DND-41 (cell line): ENCODE measurements around the gene SYCP2.

Experiments
- EZH2 ChIP-seq: IDR thresholded peaks from 3 replicates; pipeline ENCODE4 v1.6.1; 2012; ENCODE audit warnings: borderline replicate concordance, low read depth, mild to moderate bottlenecking, moderate library complexity, low read length, inconsistent platforms; ENCODE audit not compliant: severe bottlenecking
- TF ChIP-seq, protein P1 (sequence below): IDR thresholded peaks from 2 replicates; pipeline ENCODE4 v1.5.1; 2012; ENCODE audit warnings: borderline replicate concordance, low read length, moderate library complexity, mild to moderate bottlenecking; ENCODE audit not compliant: poor library complexity, severe bottlenecking; ENCODE audit errors: extremely low read depth

DNA sequence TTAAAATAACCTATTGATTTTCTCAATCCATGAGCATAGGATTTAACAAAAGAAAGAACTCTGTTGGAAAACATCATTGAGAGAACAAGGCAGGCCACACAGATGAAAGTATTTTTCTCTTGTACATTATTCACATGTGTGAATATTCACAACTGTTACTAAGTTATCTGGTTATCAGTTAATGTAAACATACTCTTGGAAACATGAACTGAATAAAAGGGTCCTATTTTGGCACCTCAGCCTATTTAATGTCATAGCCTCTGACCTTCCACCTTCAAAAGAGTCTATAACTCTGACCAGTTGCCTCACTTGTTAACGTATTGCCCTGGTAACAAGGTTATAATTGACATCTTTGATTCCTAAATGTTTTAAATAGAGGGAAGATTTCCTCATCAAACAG, 8.1 kb downstream of the SYCP2 start:
- TF ChIP-seq, protein P1, sequence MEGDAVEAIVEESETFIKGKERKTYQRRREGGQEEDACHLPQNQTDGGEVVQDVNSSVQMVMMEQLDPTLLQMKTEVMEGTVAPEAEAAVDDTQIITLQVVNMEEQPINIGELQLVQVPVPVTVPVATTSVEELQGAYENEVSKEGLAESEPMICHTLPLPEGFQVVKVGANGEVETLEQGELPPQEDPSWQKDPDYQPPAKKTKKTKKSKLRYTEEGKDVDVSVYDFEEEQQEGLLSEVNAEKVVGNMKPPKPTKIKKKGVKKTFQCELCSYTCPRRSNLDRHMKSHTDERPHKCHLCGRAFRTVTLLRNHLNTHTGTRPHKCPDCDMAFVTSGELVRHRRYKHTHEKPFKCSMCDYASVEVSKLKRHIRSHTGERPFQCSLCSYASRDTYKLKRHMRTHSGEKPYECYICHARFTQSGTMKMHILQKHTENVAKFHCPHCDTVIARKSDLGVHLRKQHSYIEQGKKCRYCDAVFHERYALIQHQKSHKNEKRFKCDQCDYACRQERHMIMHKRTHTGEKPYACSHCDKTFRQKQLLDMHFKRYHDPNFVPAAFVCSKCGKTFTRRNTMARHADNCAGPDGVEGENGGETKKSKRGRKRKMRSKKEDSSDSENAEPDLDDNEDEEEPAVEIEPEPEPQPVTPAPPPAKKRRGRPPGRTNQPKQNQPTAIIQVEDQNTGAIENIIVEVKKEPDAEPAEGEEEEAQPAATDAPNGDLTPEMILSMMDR = no peak
- no peak for TF ChIP-seq EZH2
